NCI-H524 (cell line): ENCODE results near the gene GUCA2A.
"Not testable (repeated sequence)": the region's sequence is repeated elsewhere in the genome, so short reads cannot be mapped to it uniquely, and the experiment has no call there.

Experiments
- DNase-seq, 2 experiments: peaks; one replicate each; lab custom pipeline; 2025; lab: John Stamatoyannopoulos, UW

The GUCA2A gene

DNA sequence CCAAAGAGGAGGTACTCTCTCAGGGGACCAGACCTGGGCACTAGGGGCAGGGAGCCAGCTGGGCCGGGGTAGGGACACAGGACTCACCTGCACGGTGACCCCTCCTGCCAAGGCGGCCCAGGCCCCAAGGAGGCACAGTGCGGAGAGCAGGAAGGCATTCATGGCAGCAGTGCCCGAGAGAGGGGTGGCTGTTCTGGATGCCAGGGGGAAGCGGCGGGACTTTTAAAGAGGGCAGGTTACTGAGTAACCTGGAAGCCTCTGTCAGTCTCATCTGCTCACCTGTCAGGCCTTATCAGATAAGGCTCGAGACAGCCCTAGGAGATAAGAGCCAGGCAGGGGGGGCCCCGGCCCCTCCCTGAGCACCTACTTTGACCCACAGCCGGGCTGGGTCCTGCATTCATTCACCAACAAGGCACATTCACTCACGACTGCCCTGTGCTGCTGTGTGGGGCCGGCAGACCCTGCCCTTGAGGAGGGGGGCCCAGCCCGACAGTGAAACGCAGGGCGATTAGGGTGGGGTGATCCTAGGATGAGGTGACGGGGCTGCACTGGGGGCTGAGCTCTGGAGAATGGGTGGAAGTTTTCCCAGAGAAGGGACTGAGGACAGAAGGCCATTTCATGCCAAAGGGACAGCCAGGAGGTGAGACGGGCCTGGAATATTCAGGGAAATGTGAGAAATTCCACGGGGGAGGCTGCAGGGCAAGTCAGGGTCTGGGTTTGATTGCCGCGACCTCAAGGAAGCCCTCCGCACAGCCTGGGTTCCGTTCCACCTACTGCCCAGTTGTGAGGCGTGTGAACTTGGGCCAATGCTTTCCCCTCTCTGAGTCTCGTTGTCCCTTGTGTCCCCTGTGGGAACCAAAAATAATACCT, at the start of gene GUCA2A:
Gene GUCA2A (minus strand): TSS at position 195 of the 870 bp plus-strand sequence. CDS start 33 bp downstream, at position 162.
- no peak for DNase-seq

GRCh38 chr1:42211224-42211623, 46.7 kb upstream of the GUCA2A start:
- DNase-seq = no peak

GRCh38 chr1:42210421-42211133, 46.0 kb upstream of the GUCA2A start:
- DNase-seq = no peak

DNA sequence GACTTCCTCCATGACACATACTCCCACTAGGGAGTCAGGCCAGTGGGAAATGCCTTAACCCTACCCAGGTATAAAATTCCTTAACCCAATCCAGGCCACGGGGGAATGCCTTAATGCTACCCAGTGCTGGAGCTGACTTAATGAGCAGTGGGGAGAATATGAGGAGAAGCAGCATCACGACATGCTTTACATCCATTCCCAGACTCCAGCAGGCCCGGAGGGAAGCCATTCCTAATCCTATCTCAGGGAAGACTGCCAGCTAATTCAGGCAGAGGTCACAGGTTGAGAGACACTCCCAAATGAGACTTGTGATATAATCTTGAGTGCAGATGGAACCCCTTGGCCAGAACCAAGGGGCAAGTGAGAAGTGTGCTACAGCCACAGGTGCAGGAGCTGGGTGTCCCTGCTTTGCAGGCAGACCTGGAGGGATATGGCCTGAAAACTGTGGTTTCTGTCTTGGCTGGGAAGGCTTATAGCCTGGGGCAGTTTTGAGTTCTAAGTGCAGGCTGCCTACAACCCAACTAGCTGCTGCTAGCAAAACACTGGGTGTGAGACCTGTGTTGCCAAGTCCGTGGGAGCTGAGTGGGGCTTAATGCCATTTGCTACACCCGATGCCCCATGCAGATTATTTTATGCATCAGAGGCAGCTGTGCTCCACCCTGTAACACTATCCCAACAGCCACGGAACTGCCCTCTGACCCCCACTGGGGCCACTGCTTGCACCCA, 45.1 kb upstream of the GUCA2A start:
- DNase-seq = peak; percentile 1 to 40

GRCh38 chr1:42206930-42207329, 42.4 kb upstream of the GUCA2A start:
- DNase-seq = not testable (repeated sequence)

DNA sequence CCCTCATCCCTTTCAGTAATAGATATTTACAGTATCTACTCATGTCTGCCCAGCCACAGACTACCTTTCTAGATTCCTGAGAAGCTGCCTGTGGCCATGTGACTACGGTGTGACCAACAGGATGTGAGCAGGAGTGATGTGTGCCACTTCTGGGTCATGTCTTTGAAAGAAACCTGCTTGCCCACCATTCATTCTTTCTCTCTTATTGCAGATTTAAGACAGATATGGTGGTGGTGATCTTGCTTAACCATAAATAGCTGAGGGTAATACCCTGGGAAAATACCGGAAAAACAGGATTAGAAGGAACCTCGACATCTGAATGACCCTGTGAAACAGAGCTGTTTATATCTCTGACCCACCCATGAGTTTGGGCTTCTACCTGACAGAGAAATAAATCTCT, 41.6 kb upstream of the GUCA2A start:
- DNase-seq = no peak

DNA sequence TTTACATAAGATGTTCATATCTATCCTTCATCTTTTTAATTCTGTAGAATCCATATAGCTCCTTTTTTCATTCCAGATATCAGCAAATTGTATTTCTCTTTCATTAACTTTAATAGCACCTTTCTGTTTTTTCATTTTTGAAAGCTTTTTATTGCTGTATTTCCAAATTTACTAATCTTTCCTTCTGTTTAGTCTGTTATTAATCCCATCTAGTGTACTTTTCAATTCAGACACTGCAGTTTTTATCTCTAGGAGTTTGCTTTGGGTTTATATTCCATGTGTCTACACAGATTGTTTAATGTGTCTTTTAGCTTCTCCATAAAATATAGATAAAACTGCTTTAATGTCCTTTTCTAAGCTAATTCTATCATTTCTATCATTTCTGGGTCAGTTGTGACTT, 37.4 kb upstream of the GUCA2A start:
- DNase-seq = no peak

GRCh38 chr1:42198251-42198650, 33.7 kb upstream of the GUCA2A start:
- DNase-seq = no peak

DNA sequence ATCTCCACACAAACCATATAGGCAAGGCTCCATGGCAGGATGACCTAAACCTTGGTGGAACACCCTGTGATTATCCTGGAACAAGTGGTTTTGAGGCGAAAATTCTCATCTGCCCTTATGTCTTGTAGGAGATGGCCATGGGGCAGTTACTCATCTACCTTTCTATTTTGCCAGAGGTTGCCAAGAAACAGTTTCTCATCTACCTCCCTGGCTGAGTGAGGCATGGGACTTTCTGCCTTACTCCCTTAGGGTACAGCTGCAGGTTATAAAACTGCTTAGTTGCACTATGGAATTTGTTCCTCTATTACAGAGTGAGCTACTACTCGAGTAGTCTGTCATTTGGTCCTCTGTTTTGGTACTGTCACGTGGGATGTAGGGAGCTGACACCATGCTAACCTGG, 31.3 kb upstream of the GUCA2A start:
- no peak for DNase-seq

GRCh38 chr1:42192106-42192505, 27.6 kb upstream of the GUCA2A start:
- DNase-seq = no peak

- no peak for DNase-seq
Measured at GRCh38 chr1:42191319-42191718, 26.8 kb upstream of the GUCA2A start.

GRCh38 chr1:42189931-42190853, 25.6 kb upstream of the GUCA2A start:
- no peak for DNase-seq

DNA sequence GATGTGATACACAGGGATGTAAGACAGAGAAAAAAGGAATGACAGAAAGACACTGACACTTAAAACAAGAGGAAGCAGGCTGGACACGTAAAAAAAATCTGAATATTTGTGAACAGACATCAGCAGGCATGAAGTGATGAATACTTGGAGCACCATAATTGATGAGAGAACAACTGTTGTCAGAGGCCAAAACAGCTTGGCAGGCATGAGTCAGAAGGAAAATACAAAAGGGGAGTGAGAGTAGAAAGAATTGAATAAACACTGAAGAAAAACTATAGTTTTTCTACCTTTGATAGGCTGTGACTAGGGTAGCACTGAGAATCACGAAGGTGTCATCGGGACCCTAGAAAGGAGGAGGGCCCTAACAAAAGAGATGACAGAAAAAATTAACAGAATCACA, 21.6 kb upstream of the GUCA2A start:
- DNase-seq = no peak

DNA sequence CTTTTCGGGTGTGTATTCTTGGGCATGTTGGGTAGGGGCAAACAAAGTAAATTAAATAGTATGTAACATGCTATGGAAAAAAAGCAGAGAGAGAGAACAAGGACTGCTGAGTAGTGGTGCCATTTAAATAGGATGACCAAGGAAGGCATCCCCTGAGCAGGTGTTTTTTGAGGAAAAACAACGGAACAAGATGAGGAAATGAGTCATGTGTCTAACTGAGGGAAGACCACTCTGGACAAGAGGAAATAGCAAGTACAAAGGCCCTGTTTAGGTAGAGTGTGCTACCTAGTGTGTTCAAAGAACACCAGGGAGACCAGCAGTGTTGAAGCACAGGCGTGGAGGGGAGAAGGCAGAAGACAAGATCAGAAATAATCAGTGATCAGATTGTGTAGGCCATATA, 20.1 kb upstream of the GUCA2A start:
- DNase-seq = no peak

DNA sequence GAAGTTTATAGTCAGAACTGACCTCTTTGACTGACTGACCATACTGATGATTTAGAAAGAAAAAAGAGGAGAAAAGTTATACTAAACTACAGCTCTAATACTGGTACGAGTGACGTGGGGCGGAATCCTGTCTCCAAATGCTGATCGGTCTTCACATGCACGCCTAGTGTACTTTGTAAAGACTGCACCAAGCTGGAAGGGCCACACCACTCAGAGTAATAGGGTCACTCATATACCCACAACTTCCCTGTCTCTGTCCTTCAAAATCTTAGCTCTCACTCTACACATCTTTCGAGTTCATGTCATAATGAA, 19.4 kb upstream of the GUCA2A start:
- DNase-seq = no peak

DNA sequence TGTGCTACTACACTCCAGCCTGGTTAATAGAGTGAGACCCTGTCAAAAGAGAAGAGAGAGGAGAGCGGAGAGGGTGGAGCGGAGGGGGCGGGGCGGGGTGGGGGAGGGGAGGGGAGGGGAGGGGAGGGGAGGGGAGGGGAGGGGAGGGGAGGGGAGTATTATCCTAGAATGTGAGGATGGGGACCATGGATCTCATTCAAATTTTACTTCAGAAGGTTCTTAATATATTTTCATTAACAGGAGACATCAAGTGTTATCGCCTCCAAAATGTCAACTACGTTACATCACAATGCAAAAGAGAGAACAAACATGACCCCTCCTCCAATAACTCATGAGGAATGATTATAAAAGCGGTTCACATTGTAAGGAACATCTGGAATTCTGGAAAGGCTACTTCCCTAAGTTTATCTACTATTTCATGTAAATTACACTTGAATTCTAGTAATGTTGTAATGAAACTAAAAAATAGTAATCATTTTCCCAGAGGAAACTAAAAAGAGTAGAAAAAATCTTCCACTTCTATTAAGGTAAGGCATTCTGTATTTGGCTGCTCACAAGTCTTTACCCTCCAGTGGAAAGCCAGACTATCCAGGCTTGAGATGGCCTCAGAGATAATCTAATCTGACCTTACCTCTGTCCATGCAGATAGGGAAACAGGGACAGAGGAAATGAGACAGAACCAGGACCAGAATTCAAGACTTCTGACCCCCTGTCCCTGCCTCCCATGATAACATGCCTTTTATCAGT, 18.8 kb upstream of the GUCA2A start:
- DNase-seq = no peak

GRCh38 chr1:42181687-42182086, 17.1 kb upstream of the GUCA2A start:
- no peak for DNase-seq

- no peak for DNase-seq
Measured at GRCh38 chr1:42179900-42180329, 15.4 kb upstream of the GUCA2A start.

GRCh38 chr1:42179275-42179674, 14.7 kb upstream of the GUCA2A start:
- DNase-seq = no peak

DNA sequence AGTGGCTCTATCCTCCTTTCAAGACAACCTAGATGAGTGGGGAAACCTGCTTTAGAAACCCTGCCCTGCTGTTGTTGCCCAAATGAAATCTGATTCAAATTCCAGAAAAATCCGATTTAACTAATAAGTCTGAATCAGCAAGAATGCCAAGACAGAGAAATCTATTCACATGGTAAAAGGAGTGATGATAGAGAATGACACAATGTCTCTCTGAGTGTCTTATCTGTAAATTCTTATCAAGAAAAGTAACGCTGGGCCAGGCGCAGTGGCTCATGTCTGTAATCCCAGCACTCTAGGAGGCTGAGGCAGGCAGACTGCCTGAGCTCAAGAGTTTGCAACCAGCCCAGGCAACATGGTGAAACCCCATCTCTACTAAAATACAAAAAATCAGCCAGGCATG, 13.7 kb upstream of the GUCA2A start:
- DNase-seq = no peak

DNA sequence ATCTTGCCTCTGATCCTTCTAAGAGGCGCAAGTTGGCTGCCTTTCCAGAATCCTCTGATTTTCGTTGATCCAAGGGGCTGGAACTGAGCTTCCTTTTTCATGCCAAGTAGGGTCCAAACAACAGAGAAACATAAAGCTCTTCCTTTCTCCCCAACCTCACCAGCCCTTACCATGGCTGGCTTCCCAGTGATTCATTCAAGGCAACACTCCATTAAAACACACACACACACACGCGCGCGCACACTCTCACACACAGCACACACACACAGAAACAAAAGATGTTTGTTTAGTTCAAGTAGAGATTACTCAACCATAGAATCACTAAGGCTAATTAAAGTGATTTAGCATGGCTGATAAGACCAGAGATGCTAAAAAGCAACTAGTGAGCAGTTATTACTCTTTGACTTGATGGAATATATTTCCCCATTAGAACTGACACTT, 13.0 kb upstream of the GUCA2A start:
- DNase-seq = no peak
